Measurements from ENCODE around the gene ADAT2. TPM values are rescaled to one million over a fixed set of nuclear protein-coding genes. Genes with fewer than 3 reads are reported as not detected.

The ADAT2 gene
- total and polyA plus RNA-seq, 2 of the 13 experiments (the other 11 are each of a cell fraction or from before 2014, with no cell fraction given) = 10.5 to 18.3 TPM

GRCh38 chr6:143410859-143411270 lies 39.6 kb downstream of the ADAT2 start (continued):
- no peak for TF ChIP-seq IKZF5 (CRISPR knock-in tag; IDR thresholded peaks at IDR 0.05)
- TF ChIP-seq ZNF569 (CRISPR knock-in tag; IDR thresholded peaks at IDR 0.05; ENCODE audit: borderline replicate concordance) = no peak
- no peak for TF ChIP-seq ZFP36L1 (CRISPR knock-in tag; IDR thresholded peaks at IDR 0.05)
- no peak for TF ChIP-seq TGIF2 (CRISPR knock-in tag; IDR thresholded peaks at IDR 0.05)
- TF ChIP-seq ZNF431 (CRISPR knock-in tag; IDR thresholded peaks at IDR 0.05; ENCODE audit: borderline replicate concordance, low read depth) = no peak
- no peak for TF ChIP-seq ZNF552 (CRISPR knock-in tag; IDR thresholded peaks at IDR 0.05; ENCODE audit: borderline replicate concordance)
- TF ChIP-seq ZSCAN12 (CRISPR knock-in tag; IDR thresholded peaks at IDR 0.05) = no peak
- no peak for TF ChIP-seq SRSF9 (IDR thresholded peaks at IDR 0.05; ENCODE audit: borderline replicate concordance, insufficient read depth, low read depth, low read length, poor library complexity, severe bottlenecking)
- TF ChIP-seq CHCHD3 (CRISPR knock-in tag; IDR thresholded peaks at IDR 0.05) = no peak
- TF ChIP-seq TRIM24 (CRISPR knock-in tag; IDR thresholded peaks at IDR 0.05) = no peak
- TF ChIP-seq CSRNP2 (CRISPR knock-in tag; conservative IDR thresholded peaks at IDR 0.05; ENCODE audit: low read depth) = no peak
- TF ChIP-seq ARNT (IDR thresholded peaks at IDR 0.05) = no peak
- TF ChIP-seq NR2F6 (IDR thresholded peaks at IDR 0.05) = peak; percentile 94
- peak; percentile 86 for TF ChIP-seq NR2F6 (CRISPR knock-in tag; IDR thresholded peaks at IDR 0.05)
- no peak for TF ChIP-seq ZMAT5 (CRISPR knock-in tag; IDR thresholded peaks at IDR 0.05; ENCODE audit: borderline replicate concordance, low read depth)
- no peak for TF ChIP-seq PRMT3 (CRISPR knock-in tag; IDR thresholded peaks at IDR 0.05; ENCODE audit: borderline replicate concordance, low read depth)
- peak; percentile 94 for TF ChIP-seq FOXP4 (CRISPR knock-in tag; IDR thresholded peaks at IDR 0.05)
- no peak; the same call in 1 of the 2 replicates for TF ChIP-seq ZSCAN29 (CRISPR knock-in tag; conservative IDR thresholded peaks at IDR 0.05)
- TF ChIP-seq ZBTB46 (CRISPR knock-in tag; IDR thresholded peaks at IDR 0.05; ENCODE audit: borderline replicate concordance) = no peak
- no peak for TF ChIP-seq ATAD3A (CRISPR knock-in tag; IDR thresholded peaks at IDR 0.05)
- TF ChIP-seq HOMEZ (CRISPR knock-in tag; IDR thresholded peaks at IDR 0.05; ENCODE audit: low read depth) = peak; percentile 85; the same call in 1 of the 2 replicates
